Measurements from ENCODE around the gene VAV1.
A peak's percentile ranks its signal among the peaks of the same experiment; 100 is the strongest.
"Not testable (repeated sequence)": the region's sequence is repeated elsewhere in the genome, so short reads cannot be mapped to it uniquely, and the experiment has no call there.

The VAV1 gene

GRCh38 chr19:6760606-6761005, 11.9 kb upstream of the VAV1 start:
- DNase-seq: no peak

DNA sequence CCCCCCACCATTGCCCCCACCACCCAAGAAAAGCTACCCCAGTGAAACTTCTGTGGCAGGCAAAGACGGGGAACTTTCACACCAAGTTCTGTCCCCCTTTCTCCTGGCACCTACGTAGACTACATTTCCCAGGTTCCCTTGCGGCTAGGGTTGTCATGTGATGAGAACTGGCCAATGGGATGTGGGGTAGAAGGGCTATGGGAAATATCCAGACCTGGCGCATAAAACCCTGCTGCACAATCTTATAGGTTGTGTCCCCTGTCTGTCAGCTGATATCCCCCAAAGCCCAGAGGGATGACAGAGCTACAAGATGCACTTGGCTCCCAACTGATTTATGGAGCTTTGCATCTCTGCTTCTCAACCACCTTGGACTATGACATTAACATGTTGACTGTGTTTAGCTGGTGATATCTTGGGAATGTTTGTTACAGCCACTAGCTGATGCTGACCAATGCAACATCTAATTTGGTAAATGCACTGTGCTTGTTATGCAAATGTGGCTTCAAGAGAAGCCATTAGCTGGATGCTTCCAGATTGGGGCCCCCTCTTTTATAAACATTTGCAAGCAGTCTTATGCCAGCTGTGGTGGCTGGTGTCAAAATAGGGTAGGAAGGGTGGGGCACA, 11.3 kb upstream of the VAV1 start:
- no peak for DNase-seq

DNA sequence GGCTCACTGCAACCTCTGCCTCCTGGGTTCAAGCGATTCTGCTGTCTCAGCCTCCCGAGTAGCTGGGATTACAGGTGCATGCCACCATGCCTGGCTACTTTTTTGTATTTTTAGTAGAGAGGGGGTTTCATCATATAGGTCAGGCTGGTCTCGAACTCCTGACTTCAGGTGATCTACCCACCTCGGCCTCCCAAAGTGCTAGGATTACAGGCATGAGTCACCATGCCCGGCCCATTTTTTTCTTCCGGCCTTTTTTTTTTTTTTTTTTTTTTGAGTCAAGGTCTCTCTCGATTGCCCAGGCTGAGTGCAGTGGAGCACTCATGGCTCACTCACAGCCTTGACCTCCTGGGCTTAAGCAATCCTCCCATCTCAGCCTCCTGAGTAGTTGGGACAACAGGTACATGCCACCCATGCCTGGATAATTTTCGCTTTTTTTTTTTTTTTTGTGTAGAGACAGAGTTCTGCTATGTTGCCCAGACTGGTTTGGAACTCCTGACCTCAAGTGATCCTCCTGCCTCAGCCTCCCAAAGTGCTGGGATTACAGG, 10.2 kb upstream of the VAV1 start:
- not testable (repeated sequence) for DNase-seq

GRCh38 chr19:6765738-6766356, 6.7 kb upstream of the VAV1 start:
- DNase-seq: no peak

- DNase-seq: no peak
Measured at GRCh38 chr19:6766357-6767080, 6.0 kb upstream of the VAV1 start.

DNA sequence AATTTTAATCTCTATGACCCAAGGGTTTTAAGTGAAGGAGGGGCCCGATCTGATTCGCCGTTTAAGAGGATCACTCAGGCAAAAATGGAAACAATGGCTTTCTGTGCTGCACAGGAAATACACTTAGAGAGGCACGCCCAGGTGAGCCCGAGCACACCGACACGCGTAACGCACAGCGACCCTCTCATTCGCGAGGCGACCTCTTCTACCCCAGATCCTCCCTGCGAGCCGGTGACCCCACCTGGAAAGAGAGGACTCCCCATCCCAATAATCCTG, 5.5 kb upstream of the VAV1 start:
- peak; percentile 53 for DNase-seq

GRCh38 chr19:6767357-6768235, 4.9 kb upstream of the VAV1 start, which contains the start of gene SH2D3A:
Gene SH2D3A, minus strand, starts transcription at chr19:6767435. Its CDS starts 3,687 bp downstream, at chr19:6763748.
- DNase-seq: peak; percentile 92

- no peak for DNase-seq
Measured at GRCh38 chr19:6768236-6768785, 4.2 kb upstream of the VAV1 start.

DNA sequence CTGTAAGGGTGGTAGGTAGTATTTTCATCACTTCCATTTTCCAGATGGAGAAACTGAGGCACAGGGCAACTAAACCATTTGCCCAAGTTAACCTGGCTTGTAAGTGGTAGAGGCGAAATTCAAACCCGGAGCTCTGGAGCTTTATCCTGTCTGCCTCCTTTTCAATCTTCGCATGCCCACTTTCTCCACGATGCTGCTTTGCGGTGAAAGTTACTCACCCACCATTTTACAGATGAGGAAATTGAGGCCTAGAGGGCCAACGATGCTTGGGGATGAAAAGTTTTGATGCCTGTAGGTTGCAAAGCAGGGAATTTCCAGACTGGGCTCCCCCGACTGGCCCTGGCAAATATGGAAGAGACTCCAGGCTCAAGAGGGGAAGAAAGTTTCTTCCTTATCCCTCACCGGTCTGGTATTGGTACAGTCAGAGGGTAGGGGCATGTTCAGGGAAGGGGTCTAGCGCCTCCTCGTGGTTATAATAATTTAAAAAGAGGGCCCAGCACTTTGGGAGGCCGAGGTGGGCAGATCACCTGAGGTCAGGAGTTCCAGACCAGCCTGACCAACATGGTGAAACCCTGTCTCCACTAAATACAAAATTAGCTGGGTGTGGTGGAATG, 3.4 kb upstream of the VAV1 start:
- DNase-seq: no peak

DNA sequence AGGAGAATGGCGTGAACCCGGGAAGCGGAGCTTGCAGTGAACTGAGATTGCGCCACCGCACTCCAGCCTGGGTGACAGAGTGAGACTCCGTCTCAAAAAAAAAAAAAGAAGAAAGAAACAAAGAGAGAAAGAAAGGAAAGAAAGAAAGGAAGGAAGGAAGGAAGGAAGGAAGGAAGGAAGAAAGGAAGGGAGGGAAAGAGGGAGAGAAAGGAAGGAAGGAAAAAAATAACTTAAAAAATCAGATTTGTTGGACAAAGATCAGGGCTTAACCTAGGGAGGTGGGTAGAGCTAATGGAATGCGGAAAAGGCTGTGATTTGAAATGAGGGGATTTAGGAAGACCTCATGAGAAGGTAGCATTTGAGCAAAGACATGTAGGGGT, 870 bp upstream of the VAV1 start:
- DNase-seq: not testable (repeated sequence)

DNA sequence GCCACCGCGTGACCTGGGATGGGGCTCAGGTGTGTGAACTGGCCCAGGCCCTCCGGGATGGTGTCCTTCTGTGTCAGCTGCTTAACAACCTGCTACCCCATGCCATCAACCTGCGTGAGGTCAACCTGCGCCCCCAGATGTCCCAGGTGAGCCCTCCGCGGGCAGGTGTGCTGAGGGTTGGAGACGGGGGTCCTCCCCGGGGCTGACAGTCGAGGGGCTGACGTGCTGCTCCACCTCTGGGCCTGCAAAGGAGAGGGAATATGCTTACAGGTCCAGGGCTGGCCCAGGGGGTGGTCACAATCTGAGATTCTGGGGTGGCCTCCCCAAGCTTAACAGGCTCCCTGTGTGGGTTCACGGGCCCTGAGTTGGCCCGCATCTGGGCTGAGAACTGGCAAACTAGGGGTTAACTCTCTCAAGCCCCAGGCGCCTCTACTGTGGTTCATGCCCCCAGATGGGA, 386 bp downstream of the VAV1 start:
- no peak for DNase-seq

DNA sequence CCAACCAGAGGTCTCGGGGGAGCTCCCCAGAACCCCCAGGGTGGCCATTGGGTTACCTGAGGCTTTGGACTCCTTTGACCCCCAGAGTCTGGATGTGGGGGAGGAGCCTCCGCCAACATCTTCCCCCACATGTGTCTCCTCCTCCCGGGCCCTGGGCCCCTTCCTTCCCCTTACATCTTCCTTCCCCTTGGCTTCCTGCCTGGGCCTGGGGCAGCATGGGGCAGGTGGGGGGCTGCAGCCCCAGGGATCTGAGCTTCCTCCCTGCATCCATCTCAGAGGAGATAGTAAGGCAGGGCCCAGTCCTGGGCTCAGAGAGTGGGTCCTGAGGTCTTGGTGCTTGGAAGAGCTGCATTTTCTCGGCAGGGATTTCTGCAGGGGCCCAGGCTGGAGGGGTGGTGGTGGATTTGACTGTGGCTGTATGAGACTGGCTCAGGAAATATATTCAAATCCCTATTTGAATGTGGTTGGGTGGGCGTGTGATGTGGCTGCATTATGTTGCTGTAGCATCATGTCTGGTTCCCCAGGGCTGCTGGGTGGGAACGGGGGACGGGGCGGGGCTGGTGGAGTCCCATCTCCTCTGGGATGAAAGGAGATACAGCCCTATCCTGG, 919 bp downstream of the VAV1 start:
- DNase-seq: no peak

DNA sequence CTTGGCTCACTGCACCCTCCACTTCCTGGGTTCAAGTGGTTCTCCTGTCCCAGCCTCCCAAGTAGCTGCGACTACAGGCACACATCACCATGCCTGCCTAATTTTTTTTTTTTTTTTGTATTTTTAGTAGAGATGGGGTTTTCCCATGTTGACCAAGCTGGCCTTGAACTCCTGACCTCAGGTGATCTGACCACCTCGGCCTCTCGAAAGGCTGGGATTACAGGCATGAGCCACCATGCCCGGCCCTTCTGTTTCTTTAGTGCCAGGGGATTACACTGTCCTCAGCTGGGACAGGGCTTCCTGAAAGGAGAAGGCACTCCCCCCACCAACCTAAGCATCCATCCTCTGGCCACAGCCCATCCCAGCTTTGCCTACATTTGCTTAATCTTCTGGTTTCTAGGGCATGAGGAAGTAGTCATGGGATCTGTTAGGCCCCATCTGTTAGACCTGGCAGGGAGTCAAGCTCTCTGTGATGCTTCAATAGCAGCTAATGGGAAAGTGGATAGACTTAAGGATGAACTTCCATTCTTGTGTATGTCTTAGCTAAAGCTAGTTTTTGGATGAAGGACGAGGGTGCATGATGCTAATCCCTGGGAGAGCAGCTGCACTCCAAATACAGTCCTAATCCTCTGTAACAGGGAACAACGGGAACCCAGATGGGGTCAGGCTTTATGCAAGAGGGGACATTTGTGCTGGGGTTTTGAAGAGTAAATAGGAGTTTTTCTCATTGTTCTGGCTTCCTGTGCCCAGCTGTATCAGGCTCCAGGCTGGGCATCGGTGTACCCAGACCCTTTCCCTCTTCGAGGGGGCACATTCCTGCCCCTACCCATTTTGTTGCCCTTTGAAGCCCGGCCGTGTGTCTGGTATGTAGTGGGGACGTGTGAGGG, 2.6 kb downstream of the VAV1 start:
- peak; percentile 20 for DNase-seq

DNA sequence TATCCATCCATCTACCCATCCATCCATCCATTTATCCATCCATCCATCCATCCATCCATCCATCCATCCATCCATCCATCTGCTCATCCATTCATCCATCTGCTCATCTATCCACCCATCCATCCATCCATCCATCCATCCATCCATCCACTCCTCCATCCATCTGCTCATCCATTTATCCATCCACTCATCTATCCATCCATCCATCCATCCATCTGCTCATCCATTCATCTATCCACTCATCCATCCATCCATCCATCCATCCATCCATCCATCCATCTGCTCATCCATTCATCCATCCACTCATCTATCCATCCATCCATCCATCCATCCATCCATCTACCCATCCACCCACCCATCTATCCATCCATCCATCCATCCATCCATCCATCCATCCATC, 3.5 kb downstream of the VAV1 start:
- not testable (repeated sequence) for DNase-seq

DNA sequence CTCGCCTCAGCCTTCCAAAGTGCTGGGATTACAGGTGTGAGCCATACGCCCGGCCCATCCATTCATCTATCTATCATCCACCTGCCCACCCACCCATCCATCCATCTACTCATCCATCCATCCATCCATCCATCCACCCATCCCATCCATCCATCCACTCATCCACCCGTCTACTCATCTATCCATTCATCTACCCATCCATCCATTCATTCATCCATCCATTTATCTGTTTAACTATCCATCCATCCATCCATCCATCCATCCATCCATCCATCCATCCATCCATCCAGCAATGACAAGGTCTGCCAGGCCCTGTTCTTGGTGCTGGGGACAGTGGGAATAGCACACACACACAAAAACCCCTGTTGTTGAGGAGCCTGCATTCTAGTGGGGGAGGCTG, 4.5 kb downstream of the VAV1 start:
- no peak for DNase-seq

DNA sequence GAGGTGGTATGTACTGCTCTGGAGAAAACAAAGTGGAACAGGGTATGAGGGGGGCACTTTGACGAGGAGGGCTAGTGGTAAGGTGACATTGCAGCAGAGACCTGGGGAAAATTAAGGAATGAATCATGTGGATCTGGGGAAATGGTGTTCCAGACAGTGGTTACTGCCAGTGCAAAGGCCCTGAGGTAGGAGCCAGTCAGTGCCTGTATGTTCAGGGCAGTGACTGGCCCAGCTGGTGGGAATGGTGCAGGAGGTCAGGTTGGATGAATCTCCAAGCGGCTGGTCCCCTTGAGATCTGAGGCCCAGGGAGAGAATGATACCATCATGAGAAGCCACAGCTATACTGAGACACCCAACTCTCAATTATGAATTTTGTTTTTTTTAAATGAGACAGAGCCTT, 4.9 kb downstream of the VAV1 start:
- DNase-seq: no peak

DNA sequence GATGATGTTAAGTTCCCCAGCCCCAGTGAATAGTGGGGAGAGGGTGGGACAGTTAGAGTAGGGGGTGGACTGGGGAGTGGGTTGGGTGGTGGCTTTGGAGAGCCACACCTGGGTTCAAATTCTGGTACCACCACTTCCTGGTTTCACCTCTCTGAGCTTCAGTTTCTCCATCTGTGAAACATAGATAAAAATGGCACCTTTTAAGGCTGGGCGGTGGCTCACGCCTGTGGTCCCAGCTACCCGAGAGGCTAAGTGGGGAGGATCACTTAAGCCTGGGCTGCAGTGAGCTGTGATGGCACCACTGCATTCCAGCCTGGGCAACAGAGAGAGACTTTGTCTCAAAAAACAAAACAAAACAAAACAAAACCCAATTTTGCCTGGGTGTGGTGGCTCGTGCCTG, 5.9 kb downstream of the VAV1 start:
- DNase-seq: no peak

DNA sequence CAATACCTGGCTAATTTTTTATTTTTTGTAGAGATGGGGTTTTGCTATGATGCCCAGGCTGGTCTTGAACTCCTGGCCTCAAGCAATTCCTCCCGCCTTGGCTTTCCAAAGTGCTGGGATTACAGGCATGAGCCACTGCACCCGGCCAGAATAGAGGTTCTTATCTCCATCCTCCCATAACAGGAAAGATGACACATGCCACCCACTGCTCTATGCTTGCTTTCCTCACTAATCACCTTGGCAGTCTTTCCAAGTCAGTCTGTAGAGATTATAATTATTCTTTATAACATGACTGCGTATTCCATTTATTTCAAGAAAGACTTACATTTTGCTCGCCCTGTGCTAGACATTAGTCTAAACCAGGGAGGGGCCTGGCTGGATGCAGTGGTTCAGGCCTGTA, 6.7 kb downstream of the VAV1 start:
- DNase-seq: no peak

DNA sequence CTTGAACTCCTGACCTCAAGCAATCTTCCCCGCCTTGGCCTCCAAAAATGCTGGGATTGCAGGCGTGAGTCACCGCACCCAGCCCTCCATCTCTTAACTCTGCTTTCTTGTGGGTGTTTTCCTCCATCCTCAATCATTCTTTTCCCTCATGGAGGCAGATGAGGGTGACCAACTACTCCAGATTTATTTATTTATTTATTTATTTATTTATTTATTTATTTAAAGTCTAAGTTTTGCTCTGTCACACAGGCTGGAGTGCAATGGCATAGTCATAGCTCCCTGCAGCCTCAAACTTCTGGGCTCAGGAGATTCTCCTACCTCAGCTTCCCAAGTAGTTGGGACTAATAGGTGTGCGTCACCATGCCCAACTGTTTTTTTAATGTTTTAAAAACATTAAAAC, 14.9 kb downstream of the VAV1 start:
- DNase-seq: no peak

GRCh38 chr19:6788896-6789295, 16.4 kb downstream of the VAV1 start:
- no peak for DNase-seq
